ENCODE results near the gene PPP2R2D.
A peak's percentile ranks its signal among the peaks of the same experiment; 100 is the strongest.

Gene PPP2R2D

DNA sequence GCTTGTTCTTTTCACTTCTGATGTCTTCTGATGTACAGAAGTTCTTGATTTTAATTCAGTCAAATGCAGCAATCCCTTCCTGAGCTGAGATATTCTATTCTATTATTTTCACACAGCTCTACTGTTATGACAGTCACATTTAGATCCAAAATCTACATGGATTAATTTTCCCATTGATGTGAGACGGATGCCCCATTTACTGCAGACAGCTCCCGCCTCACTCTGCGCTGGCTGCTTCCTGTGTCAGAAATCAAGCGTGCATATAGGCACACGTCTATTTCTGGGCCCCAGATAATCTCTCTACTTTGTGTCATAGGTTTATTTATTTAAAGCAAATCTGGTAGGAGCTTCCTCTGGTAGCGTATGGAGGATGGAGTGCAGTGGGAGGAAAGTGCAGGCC lies 74.2 kb downstream of the PPP2R2D start:
- TF ChIP-seq CTCF (IDR thresholded peaks at IDR 0.05): no peak
- Histone ChIP-seq H3K36me3 (peaks cover 9 to 37% (median 24%) of the 10 kb centered on the region in 3 donors), H3K27ac (no peak overlapping the region), H3K4me1 (peaks cover 0 to 21% (median 8%) of the 10 kb centered on the region in 4 donors), H3K27me3 (no peaks in the 10 kb centered on the region), H3K9me3 (no peaks in the 10 kb centered on the region), H3K4me3 (no peak overlapping the region)
- intact Hi-C loops (cut with DNase I; ENCODE audit: low total_unique reads): no loop called here
- DNase-seq: peak in 1 of 2 donors; percentile 13

DNA sequence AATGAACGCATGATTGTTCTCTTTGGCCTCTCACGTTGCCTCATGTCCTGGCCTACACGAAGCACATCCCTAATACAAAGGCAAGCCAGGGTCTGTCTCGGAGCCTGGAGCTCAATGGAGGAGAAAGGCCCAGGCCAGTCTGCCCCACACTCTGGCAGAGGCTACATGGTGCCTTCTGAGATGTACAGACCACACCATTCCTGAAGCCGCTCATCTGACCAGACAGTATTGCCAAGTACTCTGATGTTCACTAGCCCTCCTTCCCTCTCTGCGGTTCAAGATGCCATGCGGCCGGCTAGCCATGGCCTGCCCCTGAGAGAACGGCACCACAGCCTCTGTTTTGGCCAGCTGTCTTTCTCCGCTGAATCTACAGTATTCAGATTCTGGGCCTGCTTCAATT lies 75.0 kb downstream of the PPP2R2D start:
- no peak for TF ChIP-seq CTCF (IDR thresholded peaks at IDR 0.05)
- peak in 1 of 2 donors; percentile 32 for DNase-seq
- H3K27ac ChIP-seq: no peak overlapping the region
- no peak overlapping the region for H3K4me3 ChIP-seq
- H3K9me3 ChIP-seq: no peaks in the 10 kb centered on the region
- peaks cover 2 to 29% (median 16%) of the 10 kb centered on the region in 3 donors for H3K36me3 ChIP-seq
- peaks cover 0 to 28% (median 10%) of the 10 kb centered on the region in 4 donors for H3K4me1 ChIP-seq
- intact Hi-C loops (cut with DNase I; ENCODE audit: low total_unique reads): no loop called here
- H3K27me3 ChIP-seq: no peaks in the 10 kb centered on the region

DNA sequence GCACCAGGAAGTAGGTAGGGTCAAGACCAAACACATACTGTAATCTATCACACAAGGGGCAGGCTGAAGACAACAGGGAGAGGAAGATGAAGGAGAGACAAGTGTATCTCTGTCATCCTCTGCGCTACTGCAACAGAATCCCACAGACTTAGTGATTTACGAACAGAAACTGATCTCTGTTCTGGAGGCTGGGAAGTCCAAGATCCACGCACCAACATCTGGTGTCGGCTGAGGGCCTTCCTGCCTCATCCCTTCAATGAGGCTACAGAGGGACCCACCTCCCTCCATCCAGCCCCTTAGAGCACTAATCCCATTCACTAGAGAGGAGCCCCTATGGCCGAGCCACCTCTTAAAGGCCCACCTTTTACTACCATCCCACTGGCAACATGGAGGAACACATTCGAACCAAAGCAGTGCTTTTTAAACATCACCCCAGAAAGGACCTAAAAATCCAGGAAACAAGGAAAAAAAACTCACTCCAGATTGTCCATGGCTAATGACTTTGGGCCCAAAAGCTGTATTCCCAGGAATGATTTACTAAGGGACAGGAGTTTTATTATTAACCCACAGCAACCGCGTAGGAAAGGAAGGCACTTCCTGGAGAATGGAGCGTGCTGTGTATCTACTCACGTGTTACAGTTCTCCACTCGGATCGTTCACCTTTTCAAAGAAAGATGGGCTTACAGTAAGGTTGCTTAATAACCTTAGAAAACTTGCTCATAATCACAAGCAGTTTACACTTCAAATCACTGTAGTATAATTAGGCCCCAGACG lies 76.7 kb downstream of the PPP2R2D start:
- no peaks in the 10 kb centered on the region for H3K27me3 ChIP-seq
- H3K36me3 ChIP-seq: peaks cover 0 to 12% (median 4%) of the 10 kb centered on the region in 3 donors
- intact Hi-C loops (cut with DNase I; ENCODE audit: low total_unique reads): no loop called here
- peak in 1 of 2 donors; percentile 27 for DNase-seq
- H3K27ac ChIP-seq: no peak overlapping the region
- TF ChIP-seq CTCF (IDR thresholded peaks at IDR 0.05): no peak
- no peaks in the 10 kb centered on the region for H3K9me3 ChIP-seq
- H3K4me1 ChIP-seq: peaks cover 0 to 33% (median 16%) of the 10 kb centered on the region in 4 donors
- no peak overlapping the region for H3K4me3 ChIP-seq

DNA sequence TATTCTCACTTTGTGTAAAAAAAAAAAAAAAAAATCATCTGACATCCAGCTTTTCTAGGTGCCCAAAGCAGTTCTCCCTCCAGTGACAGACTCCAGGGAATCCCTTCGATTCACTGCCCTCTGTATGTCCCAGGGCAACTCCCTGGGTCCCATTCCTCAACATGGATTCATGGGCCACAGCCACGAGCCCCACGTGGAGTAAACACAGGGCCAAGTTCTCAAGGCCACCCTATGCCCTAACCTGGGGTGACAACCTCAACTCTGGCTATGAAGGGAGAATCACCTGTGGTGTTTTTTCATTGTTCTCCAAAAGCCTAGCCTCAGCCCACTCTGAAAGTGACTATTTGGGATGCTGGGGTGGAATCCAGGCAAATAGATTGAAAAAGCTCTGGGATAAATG lies 77.6 kb downstream of the PPP2R2D start:
- Histone ChIP-seq H3K27ac (no peak overlapping the region), H3K9me3 (no peaks in the 10 kb centered on the region), H3K36me3 (peaks cover 0 to 3% (median 2%) of the 10 kb centered on the region in 3 donors), H3K4me3 (no peak overlapping the region), H3K4me1 (peaks cover 0 to 28% (median 14%) of the 10 kb centered on the region in 4 donors), H3K27me3 (no peaks in the 10 kb centered on the region)
- DNase-seq: peak in 1 of 2 donors; percentile 31
- intact Hi-C loops (cut with DNase I; ENCODE audit: low total_unique reads): no loop called here
- no peak for TF ChIP-seq CTCF (IDR thresholded peaks at IDR 0.05)

DNA sequence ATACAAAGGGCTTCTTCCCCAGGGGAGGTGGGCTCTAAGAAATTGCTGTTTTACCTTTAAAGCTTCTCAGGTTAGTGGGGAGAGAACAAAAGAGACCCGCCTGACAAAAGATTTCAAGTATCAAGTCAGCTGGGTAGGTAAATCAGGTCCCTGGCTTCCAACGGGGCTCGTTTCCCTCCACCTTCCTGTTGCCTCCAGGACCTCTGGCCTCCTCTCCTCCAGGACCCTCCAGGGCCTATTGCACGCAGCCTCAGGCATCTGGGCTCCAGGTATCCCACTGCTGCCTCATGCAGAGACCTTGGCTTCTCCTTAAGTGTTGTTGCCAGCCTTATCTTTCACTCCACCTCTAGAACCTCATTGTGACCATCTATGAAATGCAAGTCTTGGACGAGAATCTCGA lies 78.0 kb downstream of the PPP2R2D start:
- intact Hi-C loops (cut with DNase I; ENCODE audit: low total_unique reads): no loop called here

More for the DNA sequence above, 78.0 kb downstream of the PPP2R2D start:
- Histone ChIP-seq H3K4me1 (peaks cover 0 to 28% (median 14%) of the 10 kb centered on the region in 4 donors), H3K4me3 (no peak overlapping the region), H3K27me3 (no peaks in the 10 kb centered on the region), H3K36me3 (no peaks in the 10 kb centered on the region), H3K9me3 (no peaks in the 10 kb centered on the region), H3K27ac (no peak overlapping the region)
- TF ChIP-seq CTCF (IDR thresholded peaks at IDR 0.05): no peak
- DNase-seq: no peak

All from tibial artery (tissue), 4 donors.